ENCODE data around the gene ELMOD3. TPM values are rescaled to one million over a fixed set of nuclear protein-coding genes. Genes with fewer than 3 reads are reported as not detected.

The ELMOD3 gene
- polyA plus RNA-seq, 1 donor (not counting 4 experiments of a cell fraction or from before 2014, with no cell fraction given): 20.1 TPM

DNA sequence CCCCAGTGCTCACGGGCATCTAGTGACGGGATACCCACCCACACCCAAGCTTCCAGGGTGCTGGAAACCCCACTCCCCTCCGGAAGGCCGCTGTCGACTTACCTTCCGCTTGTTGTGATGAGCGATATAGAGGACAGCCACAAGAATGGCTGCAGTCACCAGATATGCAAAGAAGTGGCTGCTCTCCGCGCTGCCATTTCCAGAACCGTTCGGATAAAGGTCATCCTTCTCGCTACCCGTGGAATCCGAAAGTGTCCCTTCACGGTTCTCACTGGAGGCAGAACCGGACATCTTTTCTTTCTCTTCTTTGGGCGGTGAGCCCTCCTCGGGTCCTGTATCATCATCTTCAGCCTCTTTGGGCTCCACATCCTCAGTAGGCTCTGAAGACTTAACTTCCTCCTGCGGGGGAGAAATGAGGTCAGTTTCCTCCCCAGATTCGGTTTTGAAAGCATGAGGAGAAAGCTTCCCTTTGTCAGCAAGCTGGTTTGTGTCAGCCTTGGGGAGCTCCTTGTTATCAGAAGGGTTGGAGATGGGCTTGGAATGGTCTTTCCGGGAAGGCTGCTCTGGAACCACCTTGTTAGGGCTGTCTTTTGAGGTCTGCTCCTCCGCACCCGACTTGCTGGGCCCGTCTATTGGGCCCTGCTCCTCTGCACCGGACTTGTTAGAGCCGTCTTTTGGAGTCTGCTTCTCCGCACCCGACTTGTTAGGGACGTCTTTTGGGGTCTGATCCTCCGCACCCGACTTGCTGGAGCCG, 28.0 kb upstream of the ELMOD3 start:
- Histone ChIP-seq H3K4me2 (ENCODE audit: control insufficient read depth, extremely low read depth, insufficient read depth, low read depth, low read length) (peak overlapping the region; percentile 77), H3K9me1 (ENCODE audit: control insufficient read depth, extremely low read depth, insufficient read depth, low read length) (peaks cover 4% of the 10 kb centered on the region), H3K9ac (ENCODE audit: control insufficient read depth, extremely low read depth, insufficient read depth, low read length) (peak overlapping the region; percentile 91), H4K20me1 (ENCODE audit: control insufficient read depth, extremely low read depth, insufficient read depth, low read length) (peaks cover 12% of the 10 kb centered on the region), H3K36me3 (ENCODE audit: control insufficient read depth in 2 of 2, extremely low read depth in 1 of 2, insufficient read depth in 2 of 2, low read length in 2 of 2) (peaks cover 20 to 23% of the 10 kb centered on the region in 2 experiments), H3K79me2 (ENCODE audit: control insufficient read depth, insufficient read depth, low read length) (peaks cover 45% of the 10 kb centered on the region), H2AFZ (ENCODE audit: control insufficient read depth, low read length) (no peak overlapping the region), H3K4me1 (ENCODE audit: control insufficient read depth, extremely low read depth, insufficient read depth, low read length) (peaks cover 18% of the 10 kb centered on the region), H3K27me3 (ENCODE audit: control insufficient read depth, extremely low read depth, insufficient read depth, low read length) (no peaks in the 10 kb centered on the region), H3K4me3 (ENCODE audit: control insufficient read depth in 2 of 3, extremely low read depth in 1 of 3, insufficient read depth in 2 of 3, low read depth in 1 of 3, low read length in 3 of 3) (peak overlapping the region; percentile 69 to 87 (median 85)), H3K27ac (ENCODE audit: control insufficient read depth, insufficient read depth, low read length) (peak overlapping the region; percentile 91), H3K9me3 (ENCODE audit: control insufficient read depth, low read depth, low read length) (no peaks in the 10 kb centered on the region)
- DNase-seq (ENCODE audit: low read depth, low spot score) (no peak), FAIRE-seq (no peak)
- TF ChIP-seq, protein P1, sequence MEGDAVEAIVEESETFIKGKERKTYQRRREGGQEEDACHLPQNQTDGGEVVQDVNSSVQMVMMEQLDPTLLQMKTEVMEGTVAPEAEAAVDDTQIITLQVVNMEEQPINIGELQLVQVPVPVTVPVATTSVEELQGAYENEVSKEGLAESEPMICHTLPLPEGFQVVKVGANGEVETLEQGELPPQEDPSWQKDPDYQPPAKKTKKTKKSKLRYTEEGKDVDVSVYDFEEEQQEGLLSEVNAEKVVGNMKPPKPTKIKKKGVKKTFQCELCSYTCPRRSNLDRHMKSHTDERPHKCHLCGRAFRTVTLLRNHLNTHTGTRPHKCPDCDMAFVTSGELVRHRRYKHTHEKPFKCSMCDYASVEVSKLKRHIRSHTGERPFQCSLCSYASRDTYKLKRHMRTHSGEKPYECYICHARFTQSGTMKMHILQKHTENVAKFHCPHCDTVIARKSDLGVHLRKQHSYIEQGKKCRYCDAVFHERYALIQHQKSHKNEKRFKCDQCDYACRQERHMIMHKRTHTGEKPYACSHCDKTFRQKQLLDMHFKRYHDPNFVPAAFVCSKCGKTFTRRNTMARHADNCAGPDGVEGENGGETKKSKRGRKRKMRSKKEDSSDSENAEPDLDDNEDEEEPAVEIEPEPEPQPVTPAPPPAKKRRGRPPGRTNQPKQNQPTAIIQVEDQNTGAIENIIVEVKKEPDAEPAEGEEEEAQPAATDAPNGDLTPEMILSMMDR (optimal IDR thresholded peaks at IDR 0.05 in 1 of 3, IDR thresholded peaks at IDR 0.05 in 1 of 3, conservative IDR thresholded peaks at IDR 0.05 in 1 of 3; ENCODE audit: extremely low read depth in 1 of 3, insufficient read depth in 2 of 3, low read length in 3 of 3): no peak
- dilution Hi-C loops (cut with MboI; ENCODE audit: extremely low pct_ligation_motif_present, low sequenced_read_pairs): no loop called here

DNA sequence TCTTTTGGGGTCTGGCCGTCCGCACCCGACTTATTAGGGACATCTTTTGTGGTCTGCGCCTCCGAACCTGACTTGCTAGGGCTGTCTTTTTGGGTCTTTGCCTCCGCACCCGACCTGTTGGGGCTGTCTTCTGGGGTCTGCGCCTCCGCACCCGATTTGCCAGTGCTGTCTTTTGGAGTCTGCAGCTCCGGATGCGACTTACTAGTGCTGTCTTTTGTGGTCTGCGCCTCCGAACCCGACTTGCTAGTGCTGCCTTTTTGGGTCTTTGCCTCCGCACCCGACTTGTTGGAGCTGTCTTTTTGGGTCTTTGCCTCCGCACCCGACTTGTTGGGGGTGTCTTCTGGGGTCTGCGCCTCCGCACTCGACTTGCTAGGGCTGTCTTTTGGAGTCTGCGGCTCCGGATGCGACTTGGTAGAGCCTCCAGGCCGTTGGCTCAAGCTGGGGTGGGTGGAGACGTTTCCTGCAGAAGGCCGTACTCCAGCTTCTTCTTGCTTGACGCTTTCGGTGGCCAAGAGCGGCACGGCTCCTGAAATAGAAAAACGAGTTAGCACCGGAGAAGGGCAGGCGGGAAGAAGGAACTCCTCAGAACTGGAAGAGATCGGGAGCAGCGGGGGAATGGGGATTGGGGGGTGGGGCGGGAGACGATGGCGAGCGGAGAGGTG, 27.3 kb upstream of the ELMOD3 start:
- FAIRE-seq (no peak), DNase-seq (ENCODE audit: low read depth, low spot score) (peak; percentile 11)
- peaks cover 2% of the 10 kb centered on the region for H3K9me1 ChIP-seq (ENCODE audit: control insufficient read depth, extremely low read depth, insufficient read depth, low read length)
- H3K9me3 ChIP-seq (ENCODE audit: control insufficient read depth, low read depth, low read length): no peaks in the 10 kb centered on the region
- H3K36me3 ChIP-seq (ENCODE audit: control insufficient read depth in 2 of 2, extremely low read depth in 1 of 2, insufficient read depth in 2 of 2, low read length in 2 of 2): peaks cover 17 to 18% of the 10 kb centered on the region in 2 experiments
- peak overlapping the region; percentile 88 for H2AFZ ChIP-seq (ENCODE audit: control insufficient read depth, low read length)
- peaks cover 12% of the 10 kb centered on the region for H4K20me1 ChIP-seq (ENCODE audit: control insufficient read depth, extremely low read depth, insufficient read depth, low read length)
- peaks cover 43% of the 10 kb centered on the region for H3K79me2 ChIP-seq (ENCODE audit: control insufficient read depth, insufficient read depth, low read length)
- H3K27me3 ChIP-seq (ENCODE audit: control insufficient read depth, extremely low read depth, insufficient read depth, low read length): no peaks in the 10 kb centered on the region
- H3K4me1 ChIP-seq (ENCODE audit: control insufficient read depth, extremely low read depth, insufficient read depth, low read length): peaks cover 18% of the 10 kb centered on the region
- dilution Hi-C loops (cut with MboI; ENCODE audit: extremely low pct_ligation_motif_present, low sequenced_read_pairs): no loop called here
- TF ChIP-seq, protein P1 (optimal IDR thresholded peaks at IDR 0.05 in 1 of 3, IDR thresholded peaks at IDR 0.05 in 1 of 3, conservative IDR thresholded peaks at IDR 0.05 in 1 of 3; ENCODE audit: extremely low read depth in 1 of 3, insufficient read depth in 2 of 3, low read length in 3 of 3): no peak
- no peak for TF ChIP-seq EZH2 (IDR thresholded peaks at IDR 0.05; ENCODE audit: low read length)
- H3K9ac ChIP-seq (ENCODE audit: control insufficient read depth, extremely low read depth, insufficient read depth, low read length): peak overlapping the region; percentile 91
- peak overlapping the region; percentile 69 to 87 (median 85) for H3K4me3 ChIP-seq (ENCODE audit: control insufficient read depth in 2 of 3, extremely low read depth in 1 of 3, insufficient read depth in 2 of 3, low read depth in 1 of 3, low read length in 3 of 3)
- peak overlapping the region; percentile 77 for H3K4me2 ChIP-seq (ENCODE audit: control insufficient read depth, extremely low read depth, insufficient read depth, low read depth, low read length)
- peak overlapping the region; percentile 91 for H3K27ac ChIP-seq (ENCODE audit: control insufficient read depth, insufficient read depth, low read length)

Measured in keratinocyte (primary cell).